Embryonic facial prominence (tissue), 1 donor: ENCODE data around the gene LRP1B.

Experiments
- DNase-seq: peaks from one replicate; pipeline ENCODE4 v3.0.0-alpha.2; 2016; ENCODE audit errors: extremely low spot score

Gene LRP1B

DNA sequence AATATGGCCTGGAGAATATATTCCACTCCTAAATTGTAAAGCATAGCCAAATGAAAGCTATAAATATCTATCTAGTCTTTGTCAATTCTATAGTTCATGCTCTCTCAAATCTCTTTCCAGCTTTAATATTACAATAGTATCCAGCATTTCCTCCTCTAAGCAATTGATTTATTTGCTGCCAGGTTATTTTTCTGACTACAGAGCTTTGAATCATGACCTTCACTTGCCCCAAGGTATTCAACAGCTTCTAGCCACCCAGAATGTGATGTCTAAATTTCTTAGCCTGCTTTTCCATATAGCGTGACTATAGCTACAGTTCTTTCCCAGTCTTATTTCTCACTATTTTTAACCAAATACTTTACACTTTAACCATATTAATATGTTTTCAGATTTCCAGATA lies 1287.6 kb downstream of the LRP1B start:
- no peak for DNase-seq

DNA sequence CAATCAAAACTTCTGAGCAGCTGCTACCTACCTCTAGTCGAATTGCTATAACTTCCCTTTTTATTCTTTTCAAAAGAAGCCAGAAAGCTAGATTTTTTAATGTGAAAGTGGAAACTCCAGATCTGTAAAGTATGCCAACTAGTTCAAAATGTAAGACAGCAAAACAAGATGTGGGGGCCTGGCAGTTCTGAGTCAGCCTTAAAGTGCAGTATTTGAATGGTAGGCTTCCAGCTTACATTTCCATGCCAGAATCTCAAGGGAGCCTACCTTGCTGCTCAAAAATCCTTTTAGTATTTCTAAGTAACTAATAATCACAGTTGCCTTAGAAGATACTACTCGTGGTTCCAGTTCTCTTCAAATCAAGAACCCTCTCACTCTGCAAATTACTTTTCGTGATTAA lies 1288.7 kb downstream of the LRP1B start:
- DNase-seq: no peak

- DNase-seq: no peak
These were observed 1289.7 kb downstream of the LRP1B start for GRCh38 chr2:140841141-140841540.

DNA sequence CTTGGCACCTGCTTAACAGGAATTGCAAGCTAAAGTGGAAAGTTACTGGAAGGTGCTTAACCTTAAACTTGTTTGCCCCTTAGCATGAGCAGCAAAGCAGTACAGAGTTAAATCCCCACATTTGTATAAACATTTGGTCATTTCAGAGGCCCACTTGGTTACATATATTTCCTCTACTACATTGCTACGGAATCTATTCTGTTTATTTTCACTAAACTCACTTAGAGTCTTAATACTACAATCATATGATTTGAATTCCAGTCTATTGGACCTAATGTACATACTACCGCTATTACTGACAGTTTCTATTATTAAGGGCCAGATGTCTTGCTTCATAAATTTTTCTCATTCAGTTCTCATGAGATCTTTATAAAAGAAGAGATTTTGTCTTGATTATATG lies 1294.0 kb downstream of the LRP1B start:
- no peak for DNase-seq

- no peak for DNase-seq
These were observed 1295.7 kb downstream of the LRP1B start for GRCh38 chr2:140835079-140835478.

DNA sequence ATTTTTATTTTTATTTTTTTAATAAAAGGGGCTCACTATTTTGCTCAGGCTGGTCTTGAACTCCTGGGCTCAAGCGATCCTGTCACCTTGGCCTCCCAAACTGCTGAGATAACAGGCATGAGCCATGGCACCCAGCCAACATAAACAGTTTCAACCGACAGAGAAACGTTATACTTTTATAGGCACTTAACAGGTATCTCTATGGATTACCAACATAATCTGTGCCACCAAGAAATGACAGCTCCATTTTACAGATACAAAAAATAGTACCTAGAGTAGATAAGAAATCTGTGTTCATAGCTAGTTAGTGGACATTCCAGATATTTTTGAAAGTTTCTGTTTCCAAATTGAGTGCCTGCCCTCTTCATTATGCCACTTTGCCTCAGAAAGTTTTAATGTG lies 1316.7 kb downstream of the LRP1B start:
- no peak for DNase-seq

DNA sequence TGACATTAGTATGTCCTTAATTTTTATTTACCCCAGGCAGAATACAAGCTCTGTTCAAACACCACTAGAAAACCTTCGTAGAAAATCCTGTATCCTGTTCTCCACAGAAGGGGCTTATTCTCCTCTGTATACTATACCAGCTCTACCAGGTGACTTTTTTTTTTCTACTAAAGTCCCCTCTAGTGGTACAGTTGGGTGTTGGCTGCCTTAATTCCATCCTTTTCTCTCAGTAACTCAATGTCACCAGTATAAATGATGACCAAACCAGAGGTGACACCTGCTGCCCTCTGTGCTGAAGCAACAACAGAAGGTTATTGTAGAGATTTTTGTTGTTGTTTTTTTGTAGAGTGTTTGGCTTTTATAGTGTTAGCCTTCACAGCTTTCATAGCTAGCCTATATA lies 1322.0 kb downstream of the LRP1B start:
- DNase-seq: no peak

DNA sequence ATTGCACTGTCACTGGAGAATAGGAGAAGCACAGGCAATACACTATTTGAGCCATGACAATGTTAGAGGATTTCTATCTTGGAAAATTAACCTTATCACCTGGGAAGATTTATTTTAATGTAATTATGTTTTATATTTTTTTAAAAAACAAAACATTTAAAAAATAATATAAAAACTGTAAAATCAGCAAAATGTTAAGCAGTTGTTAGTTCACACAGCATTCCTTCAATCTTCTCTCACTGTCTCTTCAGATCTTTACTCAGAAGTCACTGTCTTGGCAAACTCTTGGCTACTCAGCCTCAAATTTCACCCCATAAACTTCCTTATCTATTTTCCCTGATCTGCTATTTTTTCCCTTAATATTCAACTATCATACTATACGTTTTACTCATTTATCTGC lies 1322.6 kb downstream of the LRP1B start:
- no peak for DNase-seq

- DNase-seq: no peak
These were observed 1326.0 kb downstream of the LRP1B start for GRCh38 chr2:140804700-140805260.

GRCh38 chr2:140801311-140801710 lies 1329.5 kb downstream of the LRP1B start:
- no peak for DNase-seq

GRCh38 chr2:140797718-140798117 lies 1333.1 kb downstream of the LRP1B start:
- no peak for DNase-seq

GRCh38 chr2:140791802-140792201 lies 1339.0 kb downstream of the LRP1B start:
- DNase-seq: no peak

- DNase-seq: no peak
These were observed 1344.2 kb downstream of the LRP1B start for GRCh38 chr2:140786585-140786984.

DNA sequence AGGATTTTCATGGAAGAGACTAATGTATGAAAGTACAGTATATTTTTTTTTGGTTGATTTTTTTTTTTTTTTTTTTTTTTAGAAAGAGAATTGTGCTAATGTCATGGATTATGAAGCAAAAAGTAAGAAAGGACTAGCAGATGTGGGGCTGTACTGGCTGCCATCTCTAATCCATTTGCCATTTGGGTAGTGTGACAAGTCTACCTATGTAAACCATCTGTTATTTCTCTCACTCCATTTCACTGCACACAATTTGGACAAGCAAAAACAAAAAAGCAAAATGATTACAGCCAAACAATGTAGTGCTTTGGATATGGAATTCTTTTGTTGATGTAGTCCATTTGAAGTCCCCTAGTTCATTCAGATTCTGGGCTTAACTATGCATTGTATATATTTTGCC lies 1355.4 kb downstream of the LRP1B start:
- no peak for DNase-seq

- DNase-seq: no peak
These were observed 1360.2 kb downstream of the LRP1B start for GRCh38 chr2:140770645-140771044.

DNA sequence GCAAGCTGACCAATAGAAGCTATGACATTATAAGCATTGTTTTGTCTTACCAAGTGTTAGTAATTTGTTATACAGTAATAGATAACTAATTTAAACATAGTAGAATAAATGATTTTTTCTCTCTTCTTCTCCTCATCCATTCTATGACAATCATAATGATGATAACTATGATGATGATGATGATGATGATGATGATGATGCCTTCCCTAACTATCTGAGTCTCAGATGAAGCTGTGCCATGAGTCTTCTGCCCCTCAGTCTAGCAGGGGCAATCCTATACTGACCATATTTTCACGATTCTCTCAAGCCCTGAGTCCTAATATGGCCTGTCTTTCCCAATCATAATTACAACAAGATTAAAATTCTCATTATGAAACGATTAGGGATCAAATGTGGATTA lies 1369.0 kb downstream of the LRP1B start:
- no peak for DNase-seq

DNA sequence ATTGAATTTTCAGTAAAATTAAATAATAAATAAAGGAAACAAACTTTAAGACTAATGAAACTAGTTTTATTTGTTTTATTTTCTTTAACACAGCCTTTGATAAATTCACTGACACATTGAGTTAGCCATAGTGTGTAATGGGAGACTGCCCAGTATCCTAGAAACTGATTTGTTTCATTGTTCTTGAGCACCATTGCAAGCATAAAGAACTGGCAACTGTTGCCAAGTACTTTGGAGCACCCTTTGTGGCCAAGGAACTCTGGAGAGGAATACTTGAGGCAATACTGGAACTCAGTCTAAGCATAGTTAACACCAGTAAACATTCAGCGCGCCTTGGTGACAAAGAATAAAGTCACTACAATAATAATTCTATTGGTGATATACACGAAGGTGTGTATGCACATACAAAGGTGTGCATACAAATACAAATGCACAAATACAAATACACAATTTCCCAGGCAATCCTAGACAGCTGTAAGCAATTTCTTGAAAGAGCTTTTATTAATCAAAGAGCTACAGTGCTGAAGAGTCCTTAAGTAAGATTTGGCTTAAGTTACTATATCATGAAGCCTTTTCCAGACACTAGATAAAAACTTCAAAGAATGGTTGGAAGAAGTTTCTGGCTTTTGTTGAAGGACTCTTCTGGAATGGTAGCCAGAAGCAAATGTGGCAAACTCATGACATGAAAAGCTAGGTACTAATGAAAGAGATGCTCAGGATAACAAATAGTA lies 1371.2 kb downstream of the LRP1B start:
- no peak for DNase-seq

GRCh38 chr2:140747665-140748064 lies 1383.2 kb downstream of the LRP1B start:
- DNase-seq: no peak

- DNase-seq: no peak
These were observed 1383.7 kb downstream of the LRP1B start for GRCh38 chr2:140747090-140747489.

- DNase-seq: no peak
These were observed 1386.4 kb downstream of the LRP1B start for GRCh38 chr2:140744379-140744778.

- no peak for DNase-seq
These were observed 1393.8 kb downstream of the LRP1B start for GRCh38 chr2:140737006-140737405.

GRCh38 chr2:140734992-140735391 lies 1395.8 kb downstream of the LRP1B start:
- DNase-seq: no peak

GRCh38 chr2:140718999-140719398 lies 1411.8 kb downstream of the LRP1B start:
- DNase-seq: no peak

DNA sequence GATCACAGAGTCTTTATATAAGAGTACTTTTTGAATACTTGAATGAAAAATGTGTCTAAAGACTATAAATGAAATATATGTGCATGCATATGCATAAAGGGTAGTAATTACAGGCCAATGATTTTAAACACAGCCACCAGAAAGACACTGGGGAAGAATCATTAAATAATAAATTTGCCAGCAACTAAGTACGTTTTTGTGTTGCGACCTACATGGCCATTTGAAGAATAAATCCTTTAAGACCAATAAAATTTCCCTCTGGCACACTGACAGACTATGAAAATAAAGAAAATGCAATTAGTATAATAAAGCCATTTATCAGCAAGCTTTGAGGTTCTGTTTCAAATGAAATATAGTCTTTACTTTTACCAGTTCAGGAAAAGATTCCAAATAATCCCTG lies 1413.3 kb downstream of the LRP1B start:
- DNase-seq: no peak
